RPMI8226 (cell line): ENCODE data around the gene MCOLN1.
A peak's percentile ranks its signal among the peaks of the same experiment; 100 is the strongest.
"Not testable (repeated sequence)": the region's sequence is repeated elsewhere in the genome, so short reads cannot be mapped to it uniquely, and the experiment has no call there.

Experiments
- DNase-seq: peaks from one replicate; pipeline ENCODE4 v3.0.0-alpha.2; 2015

Gene MCOLN1

GRCh38 chr19:7526059-7526929 is 3.9 kb downstream of the MCOLN1 start:
- DNase-seq = no peak

- no peak for DNase-seq
Observed at GRCh38 chr19:7527516-7528191, 5.2 kb downstream of the MCOLN1 start.

- DNase-seq = no peak
Observed at GRCh38 chr19:7528192-7528519, 5.7 kb downstream of the MCOLN1 start.

GRCh38 chr19:7528522-7529245 is 6.3 kb downstream of the MCOLN1 start:
- no peak for DNase-seq

- no peak for DNase-seq
Observed at GRCh38 chr19:7529246-7529600, 6.8 kb downstream of the MCOLN1 start.

- DNase-seq = no peak
Observed at GRCh38 chr19:7529610-7530490, 7.4 kb downstream of the MCOLN1 start.

GRCh38 chr19:7533281-7533885 is 11.0 kb downstream of the MCOLN1 start:
- no peak for DNase-seq

- peak; percentile 91 for DNase-seq
Observed at GRCh38 chr19:7533925-7534480, 11.6 kb downstream of the MCOLN1 start.

GRCh38 chr19:7534531-7535046 is 12.2 kb downstream of the MCOLN1 start:
- DNase-seq = peak; percentile 47

GRCh38 chr19:7535047-7535997 is 12.9 kb downstream of the MCOLN1 start, which contains the start of gene PNPLA6:
Gene PNPLA6 (plus strand): TSS chr19:7535717. CDS start chr19:7535789, 72 bp downstream.
- DNase-seq = peak; percentile 95

GRCh38 chr19:7535998-7536695 is 13.7 kb downstream of the MCOLN1 start:
- no peak for DNase-seq

- DNase-seq = not testable (repeated sequence)
Observed at GRCh38 chr19:7538990-7539389, 16.6 kb downstream of the MCOLN1 start.

- no peak for DNase-seq
Observed at GRCh38 chr19:7539827-7540425, 17.5 kb downstream of the MCOLN1 start.

GRCh38 chr19:7540761-7541474 is 18.5 kb downstream of the MCOLN1 start:
- no peak for DNase-seq

GRCh38 chr19:7541475-7541824 is 19.0 kb downstream of the MCOLN1 start:
- DNase-seq = no peak

- DNase-seq = no peak
Observed at GRCh38 chr19:7541828-7542443, 19.5 kb downstream of the MCOLN1 start.

GRCh38 chr19:7542556-7543348 is 20.3 kb downstream of the MCOLN1 start:
- DNase-seq = no peak
